GM21737 (cell line): ENCODE measurements around the gene POTEE.
"Not testable (repeated sequence)": the region's sequence is repeated elsewhere in the genome, so short reads cannot be mapped to it uniquely, and the experiment has no call there.

Source experiments
- ATAC-seq: cut with Tn5 transposase; IDR thresholded peaks from one replicate; pipeline ENCODE4 v1.9.1; 2021; ENCODE audit warnings: mild to moderate bottlenecking, moderate library complexity; ENCODE audit not compliant: unreplicated experiment

Gene POTEE

GRCh38 chr2:131209030-131209772 lies at the start of gene POTEE:
Gene POTEE, plus strand, starts transcription at chr2:131209536. Its CDS starts 8,867 bp downstream, at chr2:131218403.
- ATAC-seq = not testable (repeated sequence)

- not testable (repeated sequence) for ATAC-seq
These were observed 43.8 kb upstream of the POTEE start for GRCh38 chr2:131165562-131165961.

GRCh38 chr2:131168538-131168937 lies 40.8 kb upstream of the POTEE start:
- ATAC-seq = no peak

- ATAC-seq = not testable (repeated sequence)
These were observed 31.3 kb upstream of the POTEE start for GRCh38 chr2:131178050-131178449.

GRCh38 chr2:131178721-131179418 lies 30.5 kb upstream of the POTEE start:
- not testable (repeated sequence) for ATAC-seq

GRCh38 chr2:131181451-131181850 lies 27.9 kb upstream of the POTEE start:
- ATAC-seq = not testable (repeated sequence)

GRCh38 chr2:131193421-131193820 lies 15.9 kb upstream of the POTEE start:
- ATAC-seq = not testable (repeated sequence)

- not testable (repeated sequence) for ATAC-seq
These were observed 13.2 kb upstream of the POTEE start for GRCh38 chr2:131196186-131196585.

GRCh38 chr2:131201098-131201497 lies 8.2 kb upstream of the POTEE start:
- ATAC-seq = no peak

- ATAC-seq = not testable (repeated sequence)
These were observed 1.5 kb upstream of the POTEE start for GRCh38 chr2:131207839-131208238.

- ATAC-seq = not testable (repeated sequence)
These were observed 403 bp downstream of the POTEE start for GRCh38 chr2:131209773-131210104.

- ATAC-seq = not testable (repeated sequence)
These were observed 1.3 kb downstream of the POTEE start for GRCh38 chr2:131210434-131211211.

GRCh38 chr2:131217238-131217986 lies 8.1 kb downstream of the POTEE start:
- ATAC-seq = not testable (repeated sequence)

- not testable (repeated sequence) for ATAC-seq
These were observed 26.5 kb downstream of the POTEE start for GRCh38 chr2:131235543-131236449.
